ENCODE data around the gene JUND.

- TF ChIP-seq CTCF (conservative IDR thresholded peaks at IDR 0.05; ENCODE audit: low read depth, low read length) (no peak), EZH2 (IDR thresholded peaks at IDR 0.05; ENCODE audit: borderline replicate concordance, low read depth, low read length, poor library complexity, severe bottlenecking) (no peak)
These were observed 28.3 kb downstream of the JUND start for GRCh38 chr19:18253130-18253529.

Data from A673 (cell line).